Activated CD4-positive, alpha-beta memory T cell treated with anti-CD3 and anti-CD28 coated beads for 36 hours (primary cell): Measurements from ENCODE around the gene ATP10A. TPM values are rescaled to one million over a fixed set of nuclear protein-coding genes. Genes with fewer than 3 reads are reported as not detected.
"Not testable (repeated sequence)": the region's sequence is repeated elsewhere in the genome, so short reads cannot be mapped to it uniquely, and the experiment has no call there.

ENCODE experiments used
- CTCF ChIA-PET: fragments of 350-600 bp; sonication (Branson Sonifier 250); formaldehyde crosslinking; loops from one replicate; lab custom pipeline; 2021; ENCODE audit warnings: antibody characterized with exemption, inconsistent platforms; lab: Charles Lee
- POLR2A ChIA-PET: fragments of 350-600 bp; sonication (Branson Sonifier 250); formaldehyde crosslinking; loops from one replicate; lab custom pipeline; 2021; ENCODE audit warnings: antibody characterized with exemption; lab: Charles Lee
- DNase-seq: peaks from one replicate; pipeline ENCODE4 v3.0.0-alpha.2; 2020
- H3K27ac Mint-ChIP-seq: one replicate; pipeline ENCODE4 v1.8.0; 2021; ENCODE audit warnings: mixed read lengths
- H3K27me3 Mint-ChIP-seq: one replicate; pipeline ENCODE4 v1.8.0; 2021; ENCODE audit warnings: mixed read lengths
- H3K36me3 Mint-ChIP-seq: one replicate; pipeline ENCODE4 v1.8.0; 2021; ENCODE audit warnings: mixed read lengths
- H3K4me1 Mint-ChIP-seq: one replicate; pipeline ENCODE4 v1.8.0; 2021; ENCODE audit warnings: low read depth, mixed read lengths
- H3K4me3 Mint-ChIP-seq: one replicate; pipeline ENCODE4 v1.8.0; 2021; ENCODE audit warnings: mild to moderate bottlenecking, mixed read lengths
- H3K9me3 Mint-ChIP-seq: one replicate; pipeline ENCODE4 v1.8.0; 2021; ENCODE audit warnings: mixed read lengths
- intact Hi-C: fragments of 100-400 bp; cut with micrococcal nuclease; formaldehyde crosslinking; loops from one replicate; pipeline ENCODE4 v1.15.1; 2023
- total RNA-seq, 2 experiments: library from RNA; stranded (reverse); gene quantifications; one replicate each; pipeline ENCODE4 v1.2.3, GENCODE V29; 2021

ATP10A gene
- total RNA-seq, 2 experiments from 2014 or later, result 15.9 to 17.2 TPM

DNA sequence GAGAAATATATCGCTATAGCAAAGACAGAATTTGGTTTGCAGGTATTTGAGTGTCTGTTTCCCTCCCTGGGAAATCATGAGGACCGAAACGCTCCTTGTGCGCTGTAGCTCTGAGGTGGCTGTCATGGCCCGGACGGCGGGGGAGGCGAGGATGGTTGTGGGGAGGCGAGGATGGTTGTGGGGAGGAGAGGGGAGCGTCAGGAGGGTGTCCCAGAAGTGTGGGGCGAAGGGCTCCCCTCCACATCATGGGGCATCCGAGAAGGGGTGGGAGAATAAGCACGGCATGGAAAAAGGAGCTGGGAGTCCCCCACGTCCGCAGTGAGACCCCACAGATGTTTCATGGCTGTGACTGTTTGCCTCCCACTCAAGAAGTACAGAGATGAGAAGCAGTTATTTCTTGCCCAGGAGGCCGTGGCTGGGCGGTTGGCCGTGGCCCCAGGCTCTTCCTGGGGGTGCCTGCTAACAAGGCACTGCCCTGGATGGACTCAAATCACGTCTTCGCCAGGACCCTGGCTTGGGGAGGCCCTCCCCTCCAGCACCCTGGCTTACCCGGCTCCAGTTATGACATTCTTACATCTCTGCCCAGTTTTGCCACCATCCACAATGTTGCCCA lies 947 bp upstream of the ATP10A start:
- intact Hi-C loops, result loop anchor here (5.0 to 10.0 kb wide), 2 partner anchors 71 to 427 kb away; partner anchors contain the start of gene UBE3A
- no peak for DNase-seq
- POLR2A ChIA-PET, result no interaction called here

GRCh38 chr15:25862472-25863110 lies 536 bp downstream of the ATP10A start:
- ChIA-PET POLR2A (interaction anchor here (2.0 kb wide), 1 partner anchor 15 kb away, joined by 11 read pairs; no protein-coding TSS in a partner anchor), CTCF (interaction anchor here (0.8 to 2.1 kb wide), 7 partner anchors 9 to 79 kb away, joined by 3 to 8 read pairs (median 4); no protein-coding TSS in a partner anchor)
- Mint-ChIP-seq H3K36me3 (peaks cover 18% of the 10 kb centered on the region), H3K9me3 (no peaks in the 10 kb centered on the region), H3K4me3 (peak overlapping the region; percentile 90), H3K4me1 (peaks cover 40% of the 10 kb centered on the region), H3K27ac (peak overlapping the region; percentile 86), H3K27me3 (no peaks in the 10 kb centered on the region)
- DNase-seq, result peak; percentile 60
- intact Hi-C loops, result loop anchor here (5.0 to 10.0 kb wide), 2 partner anchors 72 to 425 kb away; partner anchors contain the start of gene UBE3A

More for the DNA sequence above, 947 bp upstream of the ATP10A start:
- Mint-ChIP-seq H3K4me1 (peaks cover 27% of the 10 kb centered on the region), H3K36me3 (peaks cover 10% of the 10 kb centered on the region), H3K4me3 (peak overlapping the region; percentile 69), H3K27me3 (no peaks in the 10 kb centered on the region), H3K9me3 (no peaks in the 10 kb centered on the region), H3K27ac (peak overlapping the region; percentile 72)
- CTCF ChIA-PET, result no interaction called here

- no peaks in the 10 kb centered on the region for H3K9me3 Mint-ChIP-seq
- peaks cover 19% of the 10 kb centered on the region for H3K36me3 Mint-ChIP-seq
- no peaks in the 10 kb centered on the region for H3K27me3 Mint-ChIP-seq
- H3K4me1 Mint-ChIP-seq, result peaks cover 41% of the 10 kb centered on the region
- peak; percentile 34 for DNase-seq
- peak overlapping the region; percentile 86 for H3K27ac Mint-ChIP-seq
- ChIA-PET POLR2A (interaction anchor here (0.7 to 2.0 kb wide), 2 partner anchors 11 to 14 kb away, joined by 4 to 11 read pairs; no protein-coding TSS in a partner anchor), CTCF (interaction anchor here (1.0 to 2.1 kb wide), 5 partner anchors 8 to 78 kb away, joined by 3 to 8 read pairs (median 4); no protein-coding TSS in a partner anchor)
- intact Hi-C loops, result loop anchor here (5.0 to 10.0 kb wide), 2 partner anchors 73 to 425 kb away; partner anchors contain the start of gene UBE3A
- peak overlapping the region; percentile 90 for H3K4me3 Mint-ChIP-seq
These were observed 1.1 kb downstream of the ATP10A start for GRCh38 chr15:25862071-25862471.

- intact Hi-C loops, result loop anchor here (1.0 to 10.0 kb wide), 4 partner anchors 46 to 424 kb away; partner anchors contain the start of gene UBE3A
- peak overlapping the region; percentile 90 for H3K4me3 Mint-ChIP-seq
- ChIA-PET POLR2A (interaction anchor here (0.7 to 2.0 kb wide), 4 partner anchors 10 to 13 kb away, joined by 3 to 11 read pairs (median 4); no protein-coding TSS in a partner anchor), CTCF (interaction anchor here (1.0 to 2.1 kb wide), 6 partner anchors 7 to 78 kb away, joined by 3 to 8 read pairs (median 6); no protein-coding TSS in a partner anchor)
- H3K4me1 Mint-ChIP-seq, result peaks cover 49% of the 10 kb centered on the region
- peaks cover 24% of the 10 kb centered on the region for H3K36me3 Mint-ChIP-seq
- no peaks in the 10 kb centered on the region for H3K27me3 Mint-ChIP-seq
- no peaks in the 10 kb centered on the region for H3K9me3 Mint-ChIP-seq
- peak; percentile 49 for DNase-seq
- peak overlapping the region; percentile 86 for H3K27ac Mint-ChIP-seq
These were observed 2.0 kb downstream of the ATP10A start for GRCh38 chr15:25860885-25861866.

GRCh38 chr15:25859838-25860645 lies 3.1 kb downstream of the ATP10A start:
- Mint-ChIP-seq H3K27ac (peak overlapping the region; percentile 86), H3K27me3 (no peaks in the 10 kb centered on the region), H3K9me3 (no peaks in the 10 kb centered on the region), H3K36me3 (peaks cover 33% of the 10 kb centered on the region), H3K4me1 (peaks cover 60% of the 10 kb centered on the region), H3K4me3 (peak overlapping the region; percentile 90)
- POLR2A ChIA-PET, result interaction anchor here (0.5 to 0.7 kb wide), 2 partner anchors 10 to 18 kb away, joined by 3 read pairs; no protein-coding TSS in a partner anchor
- peak; percentile 65 for DNase-seq
- CTCF ChIA-PET, result interaction anchor here (1.2 kb wide), 1 partner anchor 76 kb away, joined by 7 read pairs; no protein-coding TSS in a partner anchor
- intact Hi-C loops, result loop anchor here (1.0 to 10.0 kb wide), 6 partner anchors 10 to 485 kb away; partner anchors contain the start of gene UBE3A

GRCh38 chr15:25858952-25859760 lies 4.0 kb downstream of the ATP10A start:
- H3K4me3 Mint-ChIP-seq, result peak overlapping the region; percentile 90
- H3K4me1 Mint-ChIP-seq, result peaks cover 66% of the 10 kb centered on the region
- H3K9me3 Mint-ChIP-seq, result no peaks in the 10 kb centered on the region
- ChIA-PET CTCF (interaction anchor here (1.4 kb wide), 1 partner anchor 12 kb away, joined by 4 read pairs; no protein-coding TSS in a partner anchor), POLR2A (interaction anchor here (0.5 kb wide), 1 partner anchor 19 kb away, joined by 3 read pairs; no protein-coding TSS in a partner anchor)
- peaks cover 35% of the 10 kb centered on the region for H3K36me3 Mint-ChIP-seq
- peak overlapping the region; percentile 86 for H3K27ac Mint-ChIP-seq
- intact Hi-C loops, result loop anchor here (1.0 to 10.0 kb wide), 2 partner anchors 9 to 484 kb away; no protein-coding TSS in a partner anchor
- H3K27me3 Mint-ChIP-seq, result no peaks in the 10 kb centered on the region
- no peak for DNase-seq

DNA sequence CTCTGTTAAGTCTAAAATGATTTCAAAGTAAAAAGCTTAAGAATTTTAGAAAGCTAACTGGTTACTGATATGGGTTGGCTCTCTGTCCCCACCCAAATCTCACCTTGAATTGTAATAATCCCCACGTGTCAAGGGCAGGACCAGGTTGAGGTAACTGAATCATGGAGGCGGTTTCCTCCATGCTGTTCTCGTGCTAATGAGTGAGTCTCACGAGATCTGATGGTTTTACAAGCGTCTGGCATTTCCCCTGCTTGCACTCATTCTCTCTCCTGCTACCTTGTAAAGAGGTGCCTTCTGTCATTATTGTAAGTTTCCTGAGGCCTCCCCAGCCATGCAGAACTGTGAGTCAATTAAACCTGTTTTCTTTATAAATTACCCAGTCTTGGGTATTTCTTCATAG lies 7.1 kb downstream of the ATP10A start:
- CTCF ChIA-PET, result interaction anchor here (0.6 to 1.2 kb wide), 2 partner anchors 72 to 74 kb away, joined by 3 to 5 read pairs; no protein-coding TSS in a partner anchor
- H3K9me3 Mint-ChIP-seq, H3K4me3 Mint-ChIP-seq, H3K27me3 Mint-ChIP-seq, POLR2A ChIA-PET: not testable (repeated sequence)
- H3K4me1 Mint-ChIP-seq, result peaks cover 85% of the 10 kb centered on the region
- H3K27ac Mint-ChIP-seq, result peak overlapping the region; percentile 67
- intact Hi-C loops, result loop anchor here (1.0 to 10.0 kb wide), 2 partner anchors 66 to 481 kb away; no protein-coding TSS in a partner anchor
- DNase-seq, result peak; percentile 55
- peaks cover 29% of the 10 kb centered on the region for H3K36me3 Mint-ChIP-seq

DNA sequence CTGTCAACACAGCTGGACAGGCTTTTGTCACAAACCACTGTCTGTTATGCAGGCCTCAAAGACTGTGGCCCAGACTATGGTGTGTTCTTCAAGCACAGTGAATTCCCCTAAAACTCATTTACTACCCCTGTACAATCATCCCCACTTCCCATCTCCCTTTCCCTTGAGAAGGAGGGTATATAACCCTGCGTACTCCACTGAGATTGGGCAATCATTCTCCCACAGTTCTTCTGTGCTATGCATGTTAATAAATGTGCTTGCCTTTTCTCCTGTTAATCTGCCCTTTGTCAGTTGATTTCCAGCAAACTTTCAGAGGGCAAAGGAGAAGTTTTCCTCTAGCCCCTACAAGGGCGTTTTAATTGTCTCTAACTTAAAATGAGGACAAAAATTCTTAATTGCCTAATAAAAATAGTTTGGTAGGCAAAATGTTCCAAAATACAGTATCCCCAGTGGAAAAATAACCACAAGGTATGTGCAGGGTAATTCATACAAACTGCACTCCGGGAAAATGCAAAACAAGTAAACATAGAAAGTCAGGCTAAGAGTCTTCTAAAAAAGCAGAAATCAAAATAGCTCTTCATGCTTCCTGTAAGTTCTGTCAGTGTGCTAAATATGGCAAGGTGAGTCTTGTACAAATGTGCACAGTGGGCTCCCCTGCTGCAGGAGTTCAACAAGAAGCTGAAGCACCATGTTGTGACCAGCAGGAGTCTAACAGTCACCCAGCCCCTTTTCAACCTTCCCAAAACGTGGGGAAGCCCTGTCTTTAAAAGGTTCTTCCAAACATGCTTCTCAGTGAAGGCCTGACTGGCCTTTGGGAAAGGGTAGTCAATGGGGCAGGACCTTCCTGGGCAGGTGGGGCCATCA lies 10.2 kb downstream of the ATP10A start:
- POLR2A ChIA-PET, result no interaction called here

DNA sequence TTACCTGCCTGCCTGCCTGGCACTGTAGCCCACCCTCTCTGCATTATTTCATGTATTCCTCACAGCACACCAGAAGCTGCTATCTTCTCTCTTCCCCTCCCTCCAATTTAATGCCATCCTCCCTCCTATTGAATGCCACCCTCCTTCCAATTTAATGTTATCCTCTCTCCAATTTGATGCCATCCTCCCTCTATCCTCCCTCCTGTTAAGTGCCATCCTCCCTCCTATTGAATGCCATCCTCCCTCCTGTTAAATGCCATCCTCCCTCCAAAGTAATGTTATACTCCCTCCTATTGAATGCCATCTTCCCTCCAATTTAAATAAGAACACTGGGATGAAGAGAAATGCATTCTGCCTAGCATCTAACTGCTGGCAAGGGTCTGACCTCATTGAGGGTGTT lies 11.1 kb downstream of the ATP10A start:
- Mint-ChIP-seq H3K4me1 (peaks cover 85% of the 10 kb centered on the region), H3K27me3 (no peaks in the 10 kb centered on the region), H3K4me3 (no peak overlapping the region), H3K9me3 (no peaks in the 10 kb centered on the region), H3K36me3 (peaks cover 16% of the 10 kb centered on the region), H3K27ac (no peak overlapping the region)
- intact Hi-C loops, result loop anchor here (5.0 to 10.0 kb wide), 2 partner anchors 477 to 895 kb away; no protein-coding TSS in a partner anchor
- POLR2A ChIA-PET, result no interaction called here
- CTCF ChIA-PET, result no interaction called here
- DNase-seq, result no peak

More for the DNA sequence above, 10.2 kb downstream of the ATP10A start:
- CTCF ChIA-PET, result no interaction called here
- Mint-ChIP-seq H3K27me3 (no peaks in the 10 kb centered on the region), H3K9me3 (no peaks in the 10 kb centered on the region), H3K36me3 (peaks cover 20% of the 10 kb centered on the region), H3K4me1 (peaks cover 85% of the 10 kb centered on the region), H3K4me3 (no peak overlapping the region), H3K27ac (peak overlapping the region; percentile 52)
- DNase-seq, result no peak
- intact Hi-C loops, result loop anchor here (5.0 to 10.0 kb wide), 2 partner anchors 478 to 896 kb away; no protein-coding TSS in a partner anchor
